ENCODE results near the gene NBDY.

The NBDY gene

GRCh38 chrX:56785442-56785841 is 56.4 kb downstream of the NBDY start:
- TF ChIP-seq CTCF (IDR thresholded peaks at IDR 0.05; ENCODE audit: insufficient read depth, low read depth, low read length, missing control alignments) = no peak
- H3K4me3 ChIP-seq (ENCODE audit: low read depth, low read length) = no peak overlapping the region
- DNase-seq (ENCODE audit: low read depth) = no peak

- H3K4me3 ChIP-seq (ENCODE audit: low read depth, low read length) = no peak overlapping the region
- DNase-seq (ENCODE audit: low read depth) = no peak
- TF ChIP-seq CTCF (IDR thresholded peaks at IDR 0.05; ENCODE audit: insufficient read depth, low read depth, low read length, missing control alignments) = no peak
Measured at GRCh38 chrX:56786889-56787733, 58.1 kb downstream of the NBDY start.

DNA sequence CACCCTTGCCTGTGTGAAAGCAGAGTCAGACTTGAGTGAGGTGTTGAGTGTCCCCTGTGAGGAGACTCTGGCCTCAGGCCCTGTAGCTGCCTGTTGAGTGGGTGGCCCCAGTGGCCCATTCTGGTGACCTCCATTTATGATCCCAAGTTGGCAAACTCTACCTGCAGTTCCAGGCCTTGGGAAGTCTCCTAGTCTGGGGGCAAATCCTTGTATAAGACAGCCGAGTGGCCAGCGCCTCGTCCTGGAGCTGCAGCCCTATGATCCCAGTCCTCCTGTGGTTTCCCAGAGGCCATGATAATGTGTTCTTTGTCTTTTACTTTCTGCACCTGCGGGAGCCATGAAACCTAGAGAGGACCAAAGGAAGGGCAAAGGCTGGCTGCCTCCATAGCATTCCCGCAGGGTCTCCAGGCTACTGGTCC is 58.7 kb downstream of the NBDY start:
- no peak for DNase-seq (ENCODE audit: low read depth)
- TF ChIP-seq CTCF (IDR thresholded peaks at IDR 0.05; ENCODE audit: insufficient read depth, low read depth, low read length, missing control alignments) = no peak
- H3K4me3 ChIP-seq (ENCODE audit: low read depth, low read length) = no peak overlapping the region

GRCh38 chrX:56788229-56788628 is 59.2 kb downstream of the NBDY start:
- H3K4me3 ChIP-seq (ENCODE audit: low read depth, low read length) = no peak overlapping the region
- no peak for DNase-seq (ENCODE audit: low read depth)
- no peak for TF ChIP-seq CTCF (IDR thresholded peaks at IDR 0.05; ENCODE audit: insufficient read depth, low read depth, low read length, missing control alignments)

DNA sequence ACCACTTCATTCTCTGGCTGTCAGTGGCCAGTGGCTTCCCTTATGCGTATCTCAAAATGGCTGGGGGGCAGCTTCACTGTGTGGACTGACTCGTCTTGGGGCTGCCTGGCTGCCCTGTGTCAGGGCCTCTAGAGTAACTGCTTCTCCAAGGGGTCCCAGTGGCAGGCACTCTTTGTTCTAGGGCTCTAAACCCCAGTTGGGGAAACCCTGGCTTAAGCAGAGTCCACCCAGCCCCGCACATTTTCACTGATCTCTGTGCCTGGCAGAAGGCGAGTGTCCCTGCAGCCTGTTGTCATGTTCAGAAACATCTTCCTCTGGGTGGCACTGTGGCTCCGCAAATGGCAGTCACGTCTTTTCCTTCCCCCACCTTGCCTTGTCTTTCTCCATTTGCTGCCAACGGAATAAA is 59.7 kb downstream of the NBDY start:
- no peak for DNase-seq (ENCODE audit: low read depth)
- no peak for TF ChIP-seq CTCF (IDR thresholded peaks at IDR 0.05; ENCODE audit: insufficient read depth, low read depth, low read length, missing control alignments)
- H3K4me3 ChIP-seq (ENCODE audit: low read depth, low read length) = no peak overlapping the region

DNA sequence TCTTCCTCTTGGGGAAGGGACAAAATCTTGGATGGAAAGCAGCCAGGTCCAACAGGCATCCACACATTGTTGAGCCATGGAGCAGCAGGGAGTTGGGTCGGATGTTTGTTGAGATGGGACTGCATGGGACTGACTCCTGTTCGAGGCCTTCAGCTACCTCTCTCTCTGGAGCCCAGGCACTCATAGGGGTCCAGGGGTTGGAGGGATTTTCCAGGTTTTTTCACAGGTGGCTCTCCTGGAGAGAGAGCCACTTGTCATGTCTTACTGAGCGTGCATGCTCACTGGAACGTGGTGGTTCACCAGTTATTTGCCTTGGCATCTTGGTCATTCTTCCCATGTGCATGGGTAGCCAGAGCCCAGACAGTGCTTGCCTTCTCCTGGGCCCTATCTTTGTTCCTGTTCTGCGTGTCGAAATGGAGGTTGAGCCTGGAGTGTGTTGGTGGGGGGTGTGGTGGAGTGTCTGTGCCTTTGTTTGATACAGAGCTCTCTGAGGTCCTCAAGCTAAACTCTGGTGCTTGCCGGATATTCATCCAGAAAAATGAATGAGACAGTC is 60.6 kb downstream of the NBDY start:
- H3K4me3 ChIP-seq (ENCODE audit: low read depth, low read length) = no peak overlapping the region
- TF ChIP-seq CTCF (IDR thresholded peaks at IDR 0.05; ENCODE audit: insufficient read depth, low read depth, low read length, missing control alignments) = no peak
- no peak for DNase-seq (ENCODE audit: low read depth)

Data from GM12865 (cell line).